ENCODE data around the gene CHD9.
"Not testable (repeated sequence)": the region's sequence is repeated elsewhere in the genome, so short reads cannot be mapped to it uniquely, and the experiment has no call there.

The CHD9 gene

DNA sequence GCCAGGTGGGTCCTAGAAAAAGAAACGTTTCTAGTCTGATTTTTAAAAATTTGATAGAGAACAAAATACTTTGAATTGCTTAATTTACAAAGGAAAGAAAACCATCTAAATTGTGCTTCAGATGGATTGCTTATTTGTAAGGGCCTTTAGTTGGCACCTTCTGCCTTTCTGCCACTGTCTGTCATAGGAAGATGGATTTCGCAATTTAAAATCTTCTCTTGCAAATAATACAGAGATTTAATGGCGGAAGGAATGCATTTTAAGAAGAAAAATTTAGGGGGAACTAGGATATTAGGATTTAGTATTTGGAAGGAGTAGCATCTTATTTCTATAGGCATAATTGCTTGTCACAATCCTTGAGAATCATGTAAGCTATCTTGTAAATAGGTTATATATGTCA lies 204.0 kb downstream of the CHD9 start:
- DNase-seq (ENCODE audit: low read depth in 3 of 3, low spot score in 1 of 3): no peak

- no peak for DNase-seq (ENCODE audit: low read depth in 3 of 3, low spot score in 1 of 3)
Observed at GRCh38 chr16:53261276-53261675, 206.5 kb downstream of the CHD9 start.

- DNase-seq (ENCODE audit: low read depth in 3 of 3, low spot score in 1 of 3): no peak
Observed at GRCh38 chr16:53262645-53263044, 207.9 kb downstream of the CHD9 start.

DNA sequence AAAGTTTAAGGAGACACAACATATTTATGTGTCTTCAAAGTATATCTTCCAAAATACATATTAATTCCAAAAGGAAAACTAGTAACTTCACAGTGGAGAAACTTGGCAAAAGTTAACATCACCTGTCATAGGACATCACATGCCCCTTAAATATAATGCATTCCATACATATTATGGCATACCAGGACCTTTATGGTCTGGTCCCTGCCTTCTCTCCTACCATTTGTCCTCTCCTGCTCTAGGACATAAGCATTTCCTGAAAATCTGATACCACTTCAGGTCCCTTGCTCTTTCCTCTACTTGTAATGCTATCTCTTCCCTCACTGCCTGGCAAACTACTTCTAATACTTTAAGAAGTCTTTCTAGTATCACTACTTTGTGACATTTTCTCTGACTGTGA lies 211.4 kb downstream of the CHD9 start:
- DNase-seq (ENCODE audit: low read depth in 3 of 3, low spot score in 1 of 3): no peak

GRCh38 chr16:53278498-53278897 lies 223.7 kb downstream of the CHD9 start:
- DNase-seq (ENCODE audit: low read depth in 3 of 3, low spot score in 1 of 3): not testable (repeated sequence)

GRCh38 chr16:53281280-53281679 lies 226.5 kb downstream of the CHD9 start:
- no peak for DNase-seq (ENCODE audit: low read depth in 3 of 3, low spot score in 1 of 3)

- DNase-seq (ENCODE audit: low read depth in 3 of 3, low spot score in 1 of 3): no peak
Observed at GRCh38 chr16:53281859-53282258, 227.1 kb downstream of the CHD9 start.

GRCh38 chr16:53282328-53282727 lies 227.5 kb downstream of the CHD9 start:
- no peak for DNase-seq (ENCODE audit: low read depth in 3 of 3, low spot score in 1 of 3)

GRCh38 chr16:53282975-53283946 lies 228.5 kb downstream of the CHD9 start:
- DNase-seq (ENCODE audit: low read depth in 3 of 3, low spot score in 1 of 3): no peak

DNA sequence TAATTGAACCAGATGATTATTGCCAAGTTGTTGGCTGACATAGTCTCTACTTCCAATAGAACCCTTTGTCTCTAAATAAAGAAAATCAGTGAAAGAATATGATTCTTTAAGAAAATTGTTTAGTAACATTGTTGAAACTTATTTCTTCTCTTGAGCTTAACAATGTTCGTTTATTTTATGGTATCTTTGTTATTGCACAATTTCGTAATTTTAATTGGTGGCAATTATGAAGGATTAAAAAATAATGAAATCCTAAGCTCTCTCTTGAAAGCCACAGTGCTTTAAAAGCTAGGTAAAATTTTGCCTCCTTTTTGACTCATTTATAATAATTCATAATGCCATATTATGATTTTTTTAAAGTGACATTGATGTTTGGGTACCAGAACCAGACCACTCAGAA lies 230.4 kb downstream of the CHD9 start:
- DNase-seq (ENCODE audit: low read depth in 3 of 3, low spot score in 1 of 3): no peak

DNA sequence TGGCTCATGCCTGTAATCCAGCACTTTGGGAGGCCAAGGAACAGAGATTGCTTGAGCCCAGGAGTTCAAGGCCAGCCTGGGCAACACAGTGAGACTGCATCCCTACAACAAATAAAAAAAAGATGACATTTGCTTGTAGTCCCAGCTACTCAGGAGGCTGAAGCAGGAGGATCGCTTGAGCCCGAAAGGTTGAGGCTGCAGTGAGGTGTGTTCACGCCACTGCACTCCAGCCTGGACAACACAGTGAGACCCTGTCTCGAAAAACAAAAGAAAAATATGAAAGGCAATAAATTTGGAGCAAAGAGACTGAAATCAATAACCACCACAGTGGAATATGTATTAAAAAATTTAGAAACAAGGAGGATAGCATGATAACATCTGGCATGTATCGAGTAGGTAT lies 235.7 kb downstream of the CHD9 start:
- DNase-seq (ENCODE audit: low read depth in 3 of 3, low spot score in 1 of 3): no peak

- no peak for DNase-seq (ENCODE audit: low read depth in 3 of 3, low spot score in 1 of 3)
Observed at GRCh38 chr16:53291757-53292392, 237.1 kb downstream of the CHD9 start.

DNA sequence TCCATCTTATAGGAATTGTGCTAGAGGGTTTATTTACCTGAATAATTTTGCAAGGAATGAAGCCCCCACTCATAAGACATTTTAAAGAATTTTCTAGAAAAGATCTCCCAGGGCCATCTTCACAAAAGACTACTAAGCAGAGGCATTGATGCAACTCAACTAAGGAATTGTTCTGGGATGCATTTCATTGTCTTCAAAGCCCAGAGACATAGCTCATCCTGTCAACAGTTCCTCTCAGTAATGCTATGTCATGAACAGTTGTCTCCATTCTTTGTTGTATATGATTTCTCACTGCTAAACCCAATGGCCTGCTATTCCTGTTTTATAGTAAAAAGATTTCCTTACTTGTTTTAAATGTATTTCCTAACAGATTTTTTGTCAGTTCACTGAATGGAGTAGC lies 242.7 kb downstream of the CHD9 start:
- no peak for DNase-seq (ENCODE audit: low read depth in 3 of 3, low spot score in 1 of 3)

DNA sequence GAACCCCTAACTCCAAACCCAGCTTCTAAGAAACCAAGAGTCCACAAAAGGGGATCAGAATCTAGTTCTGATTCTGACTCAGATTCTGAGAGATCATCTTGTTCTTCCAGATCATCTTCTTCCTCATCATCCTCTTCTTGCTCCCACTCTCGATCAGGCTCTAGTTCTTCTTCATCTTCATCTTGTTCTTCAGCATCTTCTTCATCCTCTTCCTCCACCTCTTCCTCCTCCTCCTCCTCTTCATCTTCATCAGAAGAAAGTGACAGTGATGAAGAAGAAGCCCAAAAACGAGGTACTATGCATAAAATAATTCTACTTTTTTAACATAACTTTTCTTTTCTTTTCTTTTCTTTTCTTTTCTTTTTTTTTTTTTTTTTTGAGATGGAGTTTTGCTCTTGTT lies 249.5 kb downstream of the CHD9 start:
- no peak for DNase-seq (ENCODE audit: low read depth in 3 of 3, low spot score in 1 of 3)

DNA sequence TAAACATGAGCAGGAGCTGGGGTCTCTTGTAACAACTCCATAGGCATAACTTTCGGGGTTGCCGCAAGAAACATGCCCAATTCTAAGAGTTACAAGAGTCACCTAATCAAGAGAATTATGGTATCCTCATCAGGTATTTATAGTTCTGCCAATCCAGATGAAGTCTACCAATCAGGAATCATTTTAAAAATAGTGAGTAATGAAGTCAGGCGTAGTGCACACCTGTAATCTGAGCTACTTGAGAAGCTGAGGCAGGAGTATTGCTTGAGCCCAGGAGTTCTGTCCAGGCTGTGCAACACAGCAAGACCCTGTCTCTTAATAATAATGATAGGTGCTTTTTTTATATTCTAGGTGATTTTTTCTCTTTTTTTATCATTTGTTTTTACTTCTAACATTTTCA lies 251.0 kb downstream of the CHD9 start:
- no peak for DNase-seq (ENCODE audit: low read depth in 3 of 3, low spot score in 1 of 3)

DNA sequence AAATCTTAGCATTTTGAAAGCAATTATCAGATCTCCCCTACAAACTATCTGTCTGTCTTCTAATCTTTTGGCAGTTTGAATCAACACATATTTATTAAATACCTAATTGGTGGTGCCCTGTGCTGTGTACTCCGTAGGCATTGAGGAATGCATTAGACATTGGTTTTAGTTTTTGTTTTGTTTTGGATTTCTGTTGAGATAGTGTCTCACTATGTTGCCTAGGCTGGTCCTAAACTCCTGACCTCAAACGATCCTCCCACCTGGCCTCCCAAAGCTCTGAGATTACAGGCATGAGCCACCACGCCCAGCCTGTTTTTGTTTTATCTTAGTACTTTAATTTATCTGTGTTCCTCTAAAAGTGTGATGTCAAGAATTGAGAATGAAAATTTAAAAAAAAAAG lies 254.7 kb downstream of the CHD9 start:
- no peak for DNase-seq (ENCODE audit: low read depth in 3 of 3, low spot score in 1 of 3)

- no peak for DNase-seq (ENCODE audit: low read depth in 3 of 3, low spot score in 1 of 3)
Observed at GRCh38 chr16:53320992-53321391, 266.2 kb downstream of the CHD9 start.

- DNase-seq (ENCODE audit: low read depth in 3 of 3, low spot score in 1 of 3): no peak
Observed at GRCh38 chr16:53323924-53324323, 269.1 kb downstream of the CHD9 start.

DNA sequence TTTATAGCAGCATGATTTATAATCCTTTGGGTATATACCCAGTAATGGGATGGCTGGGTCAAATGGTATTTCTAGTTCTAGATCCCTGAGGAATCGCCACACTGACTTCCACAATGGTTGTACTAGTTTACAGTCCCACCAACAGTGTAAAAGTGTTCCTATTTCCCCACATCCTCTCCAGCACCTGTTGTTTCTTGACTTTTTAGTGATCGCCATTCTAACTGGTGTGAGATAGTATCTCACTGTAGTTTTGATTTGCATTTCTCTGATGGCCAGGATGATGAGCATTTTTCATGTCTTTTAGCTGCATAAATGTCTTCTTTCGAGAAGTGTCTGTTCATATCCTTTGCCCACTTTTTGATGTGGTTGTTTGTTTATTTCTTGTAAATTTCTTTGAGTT lies 276.2 kb downstream of the CHD9 start:
- DNase-seq (ENCODE audit: low read depth in 3 of 3, low spot score in 1 of 3): not testable (repeated sequence)

GRCh38 chr16:53334581-53334980 lies 279.8 kb downstream of the CHD9 start:
- no peak for DNase-seq (ENCODE audit: low read depth in 3 of 3, low spot score in 1 of 3)

- DNase-seq (ENCODE audit: low read depth in 3 of 3, low spot score in 1 of 3): no peak
Observed at GRCh38 chr16:53337294-53337693, 282.5 kb downstream of the CHD9 start.

GRCh38 chr16:53341792-53342191 lies 287.0 kb downstream of the CHD9 start:
- DNase-seq (ENCODE audit: low read depth in 3 of 3, low spot score in 1 of 3): no peak

- DNase-seq (ENCODE audit: low read depth in 3 of 3, low spot score in 1 of 3): no peak
Observed at GRCh38 chr16:53355064-53355463, 300.3 kb downstream of the CHD9 start.
